D341Med (cell line): ENCODE results near the gene RHOJ.
"Not testable (repeated sequence)": the region's sequence is repeated elsewhere in the genome, so short reads cannot be mapped to it uniquely, and the experiment has no call there.

Experiments
- DNase-seq: peaks from one replicate; pipeline ENCODE4 v3.0.0; 2012; ENCODE audit warnings: low spot score

Gene RHOJ

DNA sequence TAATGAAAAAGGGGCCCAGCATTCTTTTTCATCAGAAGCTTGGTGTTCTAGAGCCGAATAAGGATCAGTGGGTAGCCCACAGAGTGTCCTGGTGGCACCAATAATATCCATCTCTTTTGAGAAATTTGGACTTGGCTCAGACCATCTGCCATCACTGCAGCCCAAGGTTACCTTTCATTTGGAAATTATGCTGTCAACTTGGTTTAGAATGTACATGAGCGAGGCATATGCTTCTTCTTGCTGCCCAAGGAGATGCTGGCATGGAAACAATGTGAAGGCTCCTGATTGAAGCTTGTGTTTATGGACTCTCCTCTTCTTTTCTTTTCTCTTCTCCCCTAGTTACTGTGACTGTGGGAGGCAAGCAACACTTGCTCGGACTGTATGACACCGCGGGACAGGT, 64.5 kb downstream of the RHOJ start:
- DNase-seq = no peak

DNA sequence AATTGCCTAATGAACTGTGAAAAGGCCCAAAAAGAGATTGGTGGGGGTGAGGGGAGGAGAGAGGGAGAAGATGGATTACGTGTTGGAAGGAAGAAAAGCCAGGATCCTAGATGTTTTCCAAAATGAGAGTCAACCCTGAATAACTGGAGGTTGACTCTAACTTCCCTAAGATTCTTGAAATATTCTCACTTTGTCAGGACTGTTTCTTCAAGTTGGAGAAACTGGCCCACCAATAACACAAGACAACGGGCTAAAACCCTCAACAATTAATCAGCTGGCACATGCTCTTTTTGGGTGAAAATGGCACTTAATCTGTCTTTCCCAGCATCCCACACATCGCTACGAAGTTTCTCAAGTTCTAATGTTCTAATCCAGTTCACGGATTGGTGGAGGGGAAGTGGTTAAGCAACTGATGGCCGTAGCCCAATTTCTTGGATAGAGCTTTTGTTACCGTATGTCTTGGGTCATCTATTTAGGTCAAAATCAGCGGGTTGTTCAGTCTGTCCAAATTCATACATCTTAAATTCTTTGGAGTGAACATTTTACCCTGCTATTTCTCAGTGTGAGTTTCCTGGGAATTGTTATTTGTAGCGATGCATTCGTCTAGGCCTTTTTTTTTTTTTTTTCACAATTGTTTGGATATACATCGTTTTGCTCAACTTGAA, 65.5 kb downstream of the RHOJ start:
- DNase-seq = no peak

DNA sequence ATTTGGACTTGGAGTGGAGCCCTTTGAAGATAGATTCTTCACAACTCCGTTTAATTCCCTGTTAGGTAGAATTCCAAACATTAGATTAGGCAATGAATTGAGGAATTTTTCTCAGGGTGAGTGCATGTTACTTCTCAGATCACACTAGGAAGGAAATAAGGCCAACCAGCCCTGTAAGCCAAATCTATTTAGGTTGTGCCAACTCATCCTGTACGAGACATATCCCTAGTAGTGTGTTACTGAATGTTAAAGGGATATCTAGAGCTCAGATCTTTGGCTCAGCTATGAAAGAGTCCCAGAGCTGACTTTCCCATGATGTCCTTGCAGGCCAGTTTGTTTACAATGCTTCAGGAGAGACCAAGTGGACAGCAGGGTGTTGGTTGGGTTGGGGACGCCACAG, 68.9 kb downstream of the RHOJ start:
- DNase-seq = no peak

DNA sequence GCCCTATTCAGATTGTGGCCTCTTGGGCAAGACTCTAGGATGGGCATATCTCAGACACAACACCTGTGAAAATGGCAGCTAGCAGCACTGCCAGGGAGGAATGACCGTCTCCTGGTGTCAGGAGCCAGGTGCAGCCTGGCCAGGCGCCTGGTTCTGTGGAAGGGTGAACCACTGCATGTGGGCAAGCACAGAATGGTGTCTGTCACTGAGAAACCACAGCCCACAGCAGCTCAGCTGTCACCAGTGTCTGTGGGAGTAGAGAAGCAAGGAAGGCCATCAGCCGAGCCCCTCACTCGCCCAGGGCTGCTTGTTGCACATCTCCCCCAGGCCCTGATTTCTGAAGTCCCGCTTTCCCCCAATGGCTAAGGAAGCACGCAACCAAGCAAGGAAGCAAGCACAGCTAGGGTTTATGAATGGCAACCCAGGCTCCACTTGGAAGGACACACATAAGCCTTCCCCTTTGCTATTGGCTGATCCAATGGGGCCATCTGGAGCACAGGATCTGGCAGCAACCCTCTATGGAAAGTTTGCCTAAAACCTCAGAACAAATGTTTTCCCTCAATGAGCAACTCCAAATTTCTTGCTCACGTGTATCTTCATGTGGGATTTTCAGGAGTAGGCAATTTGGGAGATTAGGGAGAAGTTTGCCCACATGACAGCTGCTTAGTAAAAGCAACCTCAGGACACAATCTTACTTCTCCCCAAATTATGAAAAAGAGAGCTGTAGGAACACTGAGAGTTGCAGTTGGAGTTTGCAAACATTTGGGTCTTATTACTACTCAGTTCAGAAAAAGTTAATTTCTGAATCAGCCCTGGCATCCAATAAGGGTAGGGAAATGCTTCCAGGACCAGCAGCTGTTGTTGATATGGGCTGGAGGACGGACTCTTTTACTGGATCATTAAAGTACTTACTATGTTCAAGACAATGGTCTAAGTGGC, 69.7 kb downstream of the RHOJ start:
- DNase-seq = no peak

DNA sequence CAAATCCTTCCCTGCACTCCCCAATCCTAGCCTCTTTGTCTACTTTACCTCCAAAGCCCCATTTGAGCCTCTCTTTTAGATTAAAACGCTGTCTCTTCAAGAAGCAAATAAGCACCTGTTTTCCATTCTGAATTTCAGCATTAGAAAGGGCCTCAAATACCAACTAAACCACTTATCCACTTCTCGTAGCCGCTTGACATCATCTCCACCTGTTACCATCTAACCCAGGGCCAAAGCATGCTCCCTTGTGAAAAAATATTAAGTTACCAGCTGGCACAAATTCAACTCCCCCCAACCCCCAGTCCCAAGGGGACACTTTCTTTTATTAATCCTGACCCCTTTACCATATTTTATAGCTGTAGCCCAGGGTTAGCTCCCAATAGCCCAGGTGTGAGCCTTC, 71.4 kb downstream of the RHOJ start:
- no peak for DNase-seq

DNA sequence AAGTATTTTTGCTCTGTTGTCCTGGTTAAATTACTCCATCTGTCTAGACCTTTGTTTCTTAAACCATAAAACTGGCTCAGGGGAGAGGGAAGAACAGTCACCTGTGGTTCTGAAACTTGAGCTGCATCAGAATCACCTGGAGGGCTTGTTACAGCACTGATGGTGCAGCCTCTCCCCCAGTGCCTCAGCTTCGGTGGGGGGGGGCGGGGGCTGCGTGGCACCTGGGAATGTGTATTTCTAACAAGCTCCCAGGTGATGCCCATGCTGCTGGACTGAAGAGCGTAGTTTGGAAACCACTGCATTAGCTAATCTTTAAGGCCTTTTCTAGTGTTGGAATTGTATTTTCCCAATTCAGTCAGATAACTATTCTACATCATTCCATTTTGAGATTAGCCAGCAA, 71.8 kb downstream of the RHOJ start:
- no peak for DNase-seq

DNA sequence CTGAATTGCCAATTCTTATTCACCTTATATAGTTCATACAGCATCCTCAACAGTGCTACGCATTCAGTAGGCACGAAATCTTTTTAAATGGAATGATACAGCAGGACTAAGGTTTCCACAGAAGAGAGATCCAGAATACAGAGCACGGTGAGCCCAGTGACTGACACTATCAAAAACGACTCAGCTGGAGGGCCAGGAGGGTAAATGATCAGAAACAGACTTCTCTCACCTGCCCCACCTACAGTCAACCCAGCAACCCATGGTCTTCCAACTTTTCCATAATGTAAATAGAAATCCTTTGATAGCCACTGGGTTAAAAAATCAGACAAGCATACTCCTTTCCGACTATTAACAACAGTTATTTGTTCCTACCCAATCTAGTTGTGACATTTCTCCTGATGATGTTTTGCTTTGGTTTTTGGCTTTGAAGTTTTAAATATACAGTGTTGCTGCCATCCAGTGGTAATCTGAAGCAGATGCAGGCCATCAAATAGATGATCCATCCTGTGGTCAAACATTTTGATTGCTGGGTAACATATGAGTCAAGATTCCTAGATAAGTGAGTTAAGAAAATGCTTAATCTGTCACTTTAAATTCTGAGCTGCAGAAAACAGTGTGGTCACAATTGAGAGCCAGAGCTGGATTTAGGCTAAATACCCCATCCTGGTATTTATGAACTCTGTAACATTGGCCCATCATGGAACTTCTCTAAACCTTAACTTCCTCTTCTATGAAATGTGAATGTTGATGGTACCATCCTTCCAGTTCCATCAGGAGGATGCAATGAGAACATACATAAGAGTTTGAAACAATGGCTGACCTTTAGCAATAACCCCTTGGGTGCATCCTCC, 72.5 kb downstream of the RHOJ start:
- peak; percentile 58 for DNase-seq

DNA sequence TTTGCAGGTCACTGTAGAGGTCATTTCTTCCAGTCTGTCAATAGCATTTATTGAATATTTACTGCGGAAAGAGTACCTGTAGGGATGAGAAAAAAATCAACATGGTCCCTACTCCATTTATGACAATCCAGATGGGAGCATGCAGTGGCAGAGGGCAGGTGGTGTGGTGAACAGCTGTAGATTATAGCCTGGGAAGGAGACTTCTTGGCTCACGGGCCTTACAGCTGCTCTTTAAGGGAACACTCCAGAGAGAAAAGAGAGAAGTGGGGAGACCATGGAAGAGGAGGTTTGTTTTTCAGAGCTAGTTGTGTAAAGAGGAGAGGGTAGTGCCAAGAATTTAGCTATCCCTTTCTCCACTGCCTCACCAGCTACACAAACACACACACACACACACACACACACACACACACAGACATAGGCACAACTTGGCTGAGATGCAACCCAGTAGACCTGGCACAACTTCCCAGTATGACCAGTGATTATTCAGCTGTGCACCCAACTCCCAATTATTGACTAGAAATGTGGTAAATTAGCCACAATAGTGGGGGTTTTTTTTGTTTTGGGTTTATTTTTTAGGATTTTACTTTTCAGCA, 73.4 kb downstream of the RHOJ start:
- no peak for DNase-seq

DNA sequence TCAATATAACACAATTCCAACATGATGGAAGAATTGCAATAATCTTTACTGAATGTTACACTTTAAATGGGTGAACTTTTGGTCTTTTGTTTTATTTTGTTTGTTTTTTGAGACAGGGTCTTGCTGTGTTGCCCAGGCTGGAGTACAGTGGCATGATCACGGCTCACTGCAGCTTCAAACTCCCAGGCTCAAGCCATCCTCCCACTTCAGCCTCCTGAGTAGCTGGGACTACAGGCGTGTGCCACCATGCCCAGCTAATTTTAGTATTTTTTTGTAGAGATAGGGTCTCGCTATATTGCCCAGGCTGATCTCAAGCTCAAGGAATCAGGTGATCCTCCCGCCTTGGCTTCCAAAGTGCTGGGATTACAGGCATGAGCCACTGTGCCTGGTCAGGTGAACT, 75.7 kb downstream of the RHOJ start:
- DNase-seq = not testable (repeated sequence)

DNA sequence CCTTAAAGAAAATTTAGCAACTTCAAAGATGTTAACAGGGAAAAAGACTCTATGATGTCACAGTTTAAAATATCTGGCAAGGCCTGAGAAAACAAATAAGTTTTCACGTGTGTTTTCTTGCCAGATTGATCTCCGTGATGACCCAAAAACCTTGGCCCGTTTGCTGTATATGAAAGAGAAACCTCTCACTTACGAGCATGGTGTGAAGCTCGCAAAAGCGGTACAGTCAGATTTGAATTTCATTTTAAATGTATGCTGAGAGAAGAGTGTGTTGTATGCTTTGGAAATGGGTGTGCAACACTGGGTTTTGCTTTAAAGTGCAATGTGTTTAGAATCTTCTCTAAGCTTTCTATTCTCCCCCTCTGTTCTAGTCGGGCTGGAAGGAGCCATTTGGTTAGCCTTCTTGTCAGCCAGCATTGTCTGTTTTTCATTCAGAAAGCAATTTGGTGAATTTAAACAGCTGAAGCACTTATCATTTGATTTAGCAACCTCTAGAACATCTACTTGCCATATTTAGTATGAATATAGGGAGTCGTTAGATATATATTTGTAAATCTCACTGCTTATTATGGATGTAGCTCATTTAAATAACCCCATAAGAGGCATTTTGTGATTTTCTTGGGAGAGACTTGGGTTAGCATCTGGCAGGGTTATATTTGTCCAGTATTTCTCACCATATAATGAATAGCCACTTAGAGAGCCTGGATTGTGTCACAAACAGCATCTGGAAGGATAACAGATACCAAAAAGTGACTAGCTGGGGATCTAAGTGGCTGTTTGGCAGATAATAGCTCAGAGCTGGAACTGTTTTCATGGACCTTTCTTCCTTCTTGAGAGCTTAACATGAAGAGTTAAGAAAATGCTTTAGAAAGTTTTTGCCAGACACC, 79.0 kb downstream of the RHOJ start:
- DNase-seq = no peak

DNA sequence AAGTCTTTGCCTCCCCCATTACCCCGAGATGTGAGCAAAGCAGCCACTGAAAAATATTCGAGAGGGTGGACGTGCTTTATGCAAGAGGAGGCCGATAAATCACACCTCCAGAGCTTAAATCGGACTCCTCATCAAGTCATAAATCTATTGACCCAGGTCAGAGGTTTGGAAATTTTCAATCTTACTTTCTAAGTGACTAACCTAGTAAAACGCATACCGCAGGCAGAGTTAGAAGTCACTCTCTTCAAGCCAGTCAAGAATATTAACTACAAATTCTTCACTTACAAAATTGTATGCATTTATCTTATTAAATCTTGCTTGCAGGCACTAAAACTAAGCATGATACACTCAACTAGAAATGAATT, 79.6 kb downstream of the RHOJ start:
- no peak for DNase-seq

DNA sequence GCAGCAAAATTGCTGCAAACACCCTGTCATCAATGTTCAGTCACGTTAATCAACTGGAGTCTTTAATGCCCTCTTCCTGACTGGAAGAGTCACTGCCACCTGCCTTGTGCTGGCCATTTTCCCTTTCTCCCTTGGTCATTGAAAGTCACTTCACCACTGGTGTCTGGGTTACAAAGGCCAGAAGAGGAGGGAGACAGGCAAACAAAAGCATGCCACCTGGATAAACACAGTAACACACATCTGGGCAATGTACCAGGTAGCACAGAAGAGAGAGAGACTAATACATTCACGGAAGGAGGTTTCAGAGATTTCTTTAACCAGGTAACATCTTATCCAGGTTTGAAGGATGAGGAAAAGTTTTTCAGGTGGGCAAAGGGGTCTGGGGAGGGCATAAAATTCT, 81.8 kb downstream of the RHOJ start:
- DNase-seq = no peak

DNA sequence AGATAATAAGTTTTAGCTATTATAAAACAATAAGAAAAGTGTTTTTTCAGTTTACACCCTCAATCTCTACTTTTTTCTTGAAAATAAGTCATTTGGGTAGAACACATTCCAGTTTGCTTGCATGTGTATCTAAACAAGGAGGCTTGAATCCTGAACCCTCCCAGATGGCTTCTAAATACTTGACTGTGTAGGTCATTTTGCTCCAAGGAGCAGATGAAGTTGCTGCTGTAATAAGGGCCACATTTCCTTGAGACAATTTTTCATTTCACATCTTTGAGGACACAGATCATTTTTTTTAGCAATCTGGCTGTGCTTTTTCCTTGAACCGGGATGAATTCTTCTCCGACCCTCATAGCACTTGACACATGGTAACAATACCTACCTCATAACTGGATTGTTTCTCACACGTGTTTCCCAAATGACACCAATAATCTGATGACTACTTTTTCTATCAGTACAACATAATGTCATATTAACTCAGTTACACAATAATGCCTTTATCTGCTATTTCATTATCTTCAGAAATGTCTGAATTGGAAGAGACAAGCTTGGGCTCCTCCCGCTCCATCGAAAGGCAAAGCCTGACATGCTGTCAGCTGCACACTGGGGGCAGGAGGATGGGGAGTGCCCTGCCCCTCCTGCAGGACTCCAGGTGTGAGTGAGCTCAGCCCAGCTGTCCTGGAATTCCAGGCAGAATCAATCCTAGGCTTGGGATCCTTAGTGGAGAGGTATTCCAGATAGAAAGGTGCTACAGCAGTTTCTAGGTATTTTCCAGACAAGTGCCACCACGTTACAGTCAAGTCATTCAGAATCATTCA, 83.6 kb downstream of the RHOJ start:
- DNase-seq = no peak

DNA sequence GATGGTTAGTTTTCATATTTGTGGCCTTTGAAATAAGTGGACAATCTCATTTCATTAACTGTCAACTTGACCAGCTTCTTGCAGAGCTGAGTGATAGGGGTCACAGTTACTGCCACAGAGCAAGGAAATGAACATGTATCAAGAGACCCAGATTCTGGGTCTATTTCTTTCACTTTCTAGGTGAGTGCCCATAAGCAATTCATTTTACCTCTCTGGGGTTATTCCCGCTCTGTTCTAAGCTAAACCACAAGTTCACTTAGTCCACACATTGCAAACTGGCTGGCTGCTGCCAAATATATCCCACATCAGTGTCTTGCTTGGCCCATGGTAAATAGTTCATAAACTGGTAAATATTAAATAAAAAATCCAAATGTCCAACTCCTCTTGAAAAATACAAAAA, 84.6 kb downstream of the RHOJ start:
- no peak for DNase-seq

DNA sequence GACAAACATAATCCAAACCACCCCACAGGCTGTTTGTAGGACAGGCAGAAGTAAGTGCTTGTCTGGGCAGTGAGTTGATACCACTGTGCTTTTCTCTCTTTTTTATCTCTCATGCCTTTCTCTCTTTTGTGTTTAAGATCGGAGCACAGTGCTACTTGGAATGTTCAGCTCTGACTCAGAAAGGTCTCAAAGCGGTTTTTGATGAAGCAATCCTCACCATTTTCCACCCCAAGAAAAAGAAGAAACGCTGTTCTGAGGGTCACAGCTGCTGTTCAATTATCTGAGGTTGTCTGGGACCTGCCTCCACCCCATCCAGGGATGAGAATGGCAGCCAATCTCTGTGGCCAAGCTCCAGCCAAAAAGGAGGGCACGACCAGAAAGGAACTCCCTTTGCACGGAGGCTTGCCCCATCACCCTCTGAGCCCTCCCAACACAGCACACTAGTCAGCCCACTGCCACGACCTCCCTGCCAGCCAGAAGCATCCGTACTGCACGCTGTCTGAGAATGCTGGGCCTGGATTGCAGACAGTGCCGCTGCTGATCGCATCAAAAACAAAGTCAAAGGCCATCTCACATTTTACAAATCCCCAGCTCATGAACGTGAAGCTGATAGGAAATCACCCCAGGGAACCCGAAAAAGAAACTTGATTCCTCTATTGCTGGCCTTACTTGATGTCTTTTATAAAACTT, 86.6 kb downstream of the RHOJ start:
- no peak for DNase-seq

DNA sequence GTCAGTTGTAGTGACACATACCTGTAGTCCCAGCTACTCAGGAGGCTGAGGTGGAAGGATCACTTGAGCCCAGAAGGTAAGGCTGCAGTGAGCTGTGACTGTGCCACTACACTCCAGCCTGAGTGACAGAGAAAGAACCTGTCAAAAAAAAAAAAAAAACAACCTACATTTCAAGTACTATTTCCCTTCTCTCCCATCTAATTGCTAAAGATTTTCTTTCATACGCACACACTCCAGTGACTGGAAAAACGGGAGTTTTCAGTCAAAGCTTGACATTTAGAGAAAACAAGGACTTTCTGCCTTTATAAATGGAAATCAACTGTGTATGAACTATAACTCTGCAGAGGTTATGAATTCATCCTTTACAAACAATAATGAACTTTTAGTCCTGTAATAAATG, 88.6 kb downstream of the RHOJ start:
- no peak for DNase-seq

DNA sequence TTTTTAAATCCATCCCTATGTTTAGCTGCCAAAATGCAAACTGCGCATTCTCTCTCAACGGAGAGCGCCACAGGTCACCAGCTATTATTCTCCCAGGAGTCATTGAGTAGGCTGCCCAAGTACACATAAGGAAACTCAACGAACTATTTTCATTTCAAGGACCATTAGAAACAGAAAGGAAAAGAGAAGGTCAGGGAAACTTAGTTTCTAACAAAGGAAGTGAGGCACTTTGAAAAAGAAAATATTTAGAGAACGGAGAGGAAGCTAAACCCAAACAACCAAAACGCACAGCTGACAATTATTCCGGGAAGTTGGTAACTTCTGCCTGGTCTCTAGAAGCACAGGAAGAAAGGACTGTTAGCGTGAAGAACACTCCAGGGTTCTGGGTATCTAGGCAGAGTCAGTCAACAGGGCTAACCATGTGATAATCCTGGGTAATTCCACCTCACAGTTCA, 91.0 kb downstream of the RHOJ start:
- no peak for DNase-seq

DNA sequence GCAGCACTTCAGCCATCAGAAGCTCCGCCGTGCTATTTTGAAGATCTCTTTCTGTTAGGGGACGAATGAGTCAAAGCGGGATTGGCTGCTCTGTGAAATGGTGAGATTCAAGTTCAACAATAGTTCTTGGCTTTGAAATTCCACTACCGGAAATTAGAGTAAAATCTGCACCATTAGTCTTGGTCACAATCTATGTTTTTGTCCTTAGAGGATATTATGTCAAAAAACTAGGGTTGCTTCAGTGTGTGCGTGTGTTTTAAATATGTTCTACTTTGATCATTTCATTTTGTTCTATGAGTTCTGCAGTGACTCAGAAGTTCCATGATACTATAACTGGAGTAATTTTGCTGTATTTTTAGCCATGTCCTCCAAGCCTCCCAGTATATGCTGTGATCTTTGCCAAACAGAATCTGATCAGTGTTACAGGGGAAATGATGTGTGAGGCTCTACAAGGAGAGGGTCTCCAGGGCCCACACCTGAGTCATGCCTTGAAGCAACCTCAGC, 91.9 kb downstream of the RHOJ start:
- DNase-seq = no peak

DNA sequence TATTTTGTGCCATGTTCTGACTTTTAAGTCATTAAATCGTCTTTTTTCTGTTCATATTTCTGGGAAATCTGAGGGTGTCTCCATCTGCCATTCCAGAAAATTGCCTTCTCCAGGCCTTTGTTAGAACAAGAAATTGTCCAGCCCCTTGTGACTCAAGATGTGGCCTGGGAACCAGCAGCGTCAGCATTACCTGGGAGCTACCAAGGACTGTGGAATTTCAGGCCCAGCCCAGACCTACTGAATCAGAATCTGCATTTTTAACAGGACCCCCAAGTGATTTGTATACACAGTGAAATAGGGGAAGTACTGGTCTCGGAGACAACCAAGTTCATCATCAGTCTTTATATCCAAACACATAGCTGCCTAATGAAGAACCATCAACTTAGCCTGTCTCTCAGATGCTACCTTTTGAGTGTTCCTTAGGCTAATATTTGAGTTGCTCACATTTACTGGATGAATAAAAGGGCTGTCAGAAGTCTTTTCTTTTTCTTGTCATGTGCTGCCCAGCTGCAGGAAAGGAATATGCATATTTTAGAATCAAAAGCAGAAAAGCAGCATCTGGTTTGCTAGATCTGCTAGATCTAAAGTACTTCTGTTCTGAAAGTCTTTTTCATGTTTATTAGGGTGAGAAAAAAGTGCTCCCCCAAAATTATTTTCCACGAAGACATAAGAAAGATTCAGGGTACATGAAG, 93.3 kb downstream of the RHOJ start:
- DNase-seq = no peak
